SK-N-SH (cell line): ENCODE results near the gene TPRG1.

ENCODE experiments used
- CTCF ChIP-seq: fragments of 200-600 bp; sonication (generic); IDR thresholded peaks from 2 replicates; pipeline ENCODE4 v1.6.1; 2017; ENCODE audit warnings: antibody characterized with exemption, mild to moderate bottlenecking, moderate library complexity
- ELF1 ChIP-seq: IDR thresholded peaks from 2 replicates; pipeline ENCODE4 v1.4.0; 2012
- EP300 ChIP-seq, 2 experiments: IDR thresholded peaks; 2 replicates each; pipeline versions ENCODE4 v1.4.0 to v1.6.1; 2012; ENCODE audit warnings: borderline replicate concordance in 1 of 2, low read depth in 1 of 2, low read length in 1 of 2
- GABPA ChIP-seq: IDR thresholded peaks from 2 replicates; pipeline ENCODE4 v1.4.0; 2012; ENCODE audit warnings: low read depth, mild to moderate bottlenecking
- MAX ChIP-seq: IDR thresholded peaks from 2 replicates; pipeline ENCODE4 v1.4.0; 2012; ENCODE audit warnings: low read depth
- NFIC ChIP-seq: IDR thresholded peaks from 2 replicates; pipeline ENCODE4 v1.4.0; 2012; ENCODE audit warnings: borderline replicate concordance
- NRF1 ChIP-seq: IDR thresholded peaks from 2 replicates; pipeline ENCODE4 v1.6.1; 2012; ENCODE audit warnings: low read depth, mild to moderate bottlenecking, low read length
- POLR2AphosphoS5 ChIP-seq: IDR thresholded peaks from 2 replicates; pipeline ENCODE4 v1.6.1; 2012; ENCODE audit warnings: low read depth, low read length
- RAD21 ChIP-seq: IDR thresholded peaks from 2 replicates; pipeline ENCODE4 v1.6.1; 2012; ENCODE audit warnings: mild to moderate bottlenecking, low read length
- TEAD4 ChIP-seq: IDR thresholded peaks from 2 replicates; pipeline ENCODE4 v1.4.0; 2012; ENCODE audit warnings: mild to moderate bottlenecking, borderline replicate concordance; ENCODE audit not compliant: insufficient read depth
- YY1 ChIP-seq: IDR thresholded peaks from 2 replicates; pipeline ENCODE4 v1.4.0; 2012; ENCODE audit warnings: low read depth, mild to moderate bottlenecking
- TF ChIP-seq, protein P1 (sequence below): fragments of 150-350 bp; IDR thresholded peaks from 2 replicates; pipeline ENCODE4 v1.6.1; 2017; ENCODE audit warnings: antibody characterized with exemption, low read length, low read depth, borderline replicate concordance
- TF ChIP-seq, protein P2 (sequence below): IDR thresholded peaks from 2 replicates; pipeline ENCODE4 v1.4.0; 2012; ENCODE audit warnings: low read depth, borderline replicate concordance
- TF ChIP-seq, protein P3 (sequence below): IDR thresholded peaks from 2 replicates; pipeline ENCODE4 v1.6.1; 2012; ENCODE audit warnings: mild to moderate bottlenecking, low read depth, low read length, moderate library complexity

GRCh38 chr3:189292667-189293484 is 121.1 kb downstream of the TPRG1 start:
- TF ChIP-seq EP300 (IDR thresholded peaks at IDR 0.05; ENCODE audit: borderline replicate concordance in 1 of 2, low read depth in 1 of 2, low read length in 1 of 2): no peak
- TF ChIP-seq, protein P1, sequence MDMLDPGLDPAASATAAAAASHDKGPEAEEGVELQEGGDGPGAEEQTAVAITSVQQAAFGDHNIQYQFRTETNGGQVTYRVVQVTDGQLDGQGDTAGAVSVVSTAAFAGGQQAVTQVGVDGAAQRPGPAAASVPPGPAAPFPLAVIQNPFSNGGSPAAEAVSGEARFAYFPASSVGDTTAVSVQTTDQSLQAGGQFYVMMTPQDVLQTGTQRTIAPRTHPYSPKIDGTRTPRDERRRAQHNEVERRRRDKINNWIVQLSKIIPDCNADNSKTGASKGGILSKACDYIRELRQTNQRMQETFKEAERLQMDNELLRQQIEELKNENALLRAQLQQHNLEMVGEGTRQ: no peak
- TF ChIP-seq TEAD4: no peak
- TF ChIP-seq, protein P2, sequence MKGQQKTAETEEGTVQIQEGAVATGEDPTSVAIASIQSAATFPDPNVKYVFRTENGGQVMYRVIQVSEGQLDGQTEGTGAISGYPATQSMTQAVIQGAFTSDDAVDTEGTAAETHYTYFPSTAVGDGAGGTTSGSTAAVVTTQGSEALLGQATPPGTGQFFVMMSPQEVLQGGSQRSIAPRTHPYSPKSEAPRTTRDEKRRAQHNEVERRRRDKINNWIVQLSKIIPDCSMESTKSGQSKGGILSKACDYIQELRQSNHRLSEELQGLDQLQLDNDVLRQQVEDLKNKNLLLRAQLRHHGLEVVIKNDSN: no peak
- TF ChIP-seq CTCF: no peak
- no peak for TF ChIP-seq GABPA
- no peak for TF ChIP-seq NFIC
- no peak for TF ChIP-seq MAX
- no peak for TF ChIP-seq POLR2AphosphoS5
- TF ChIP-seq, protein P3, sequence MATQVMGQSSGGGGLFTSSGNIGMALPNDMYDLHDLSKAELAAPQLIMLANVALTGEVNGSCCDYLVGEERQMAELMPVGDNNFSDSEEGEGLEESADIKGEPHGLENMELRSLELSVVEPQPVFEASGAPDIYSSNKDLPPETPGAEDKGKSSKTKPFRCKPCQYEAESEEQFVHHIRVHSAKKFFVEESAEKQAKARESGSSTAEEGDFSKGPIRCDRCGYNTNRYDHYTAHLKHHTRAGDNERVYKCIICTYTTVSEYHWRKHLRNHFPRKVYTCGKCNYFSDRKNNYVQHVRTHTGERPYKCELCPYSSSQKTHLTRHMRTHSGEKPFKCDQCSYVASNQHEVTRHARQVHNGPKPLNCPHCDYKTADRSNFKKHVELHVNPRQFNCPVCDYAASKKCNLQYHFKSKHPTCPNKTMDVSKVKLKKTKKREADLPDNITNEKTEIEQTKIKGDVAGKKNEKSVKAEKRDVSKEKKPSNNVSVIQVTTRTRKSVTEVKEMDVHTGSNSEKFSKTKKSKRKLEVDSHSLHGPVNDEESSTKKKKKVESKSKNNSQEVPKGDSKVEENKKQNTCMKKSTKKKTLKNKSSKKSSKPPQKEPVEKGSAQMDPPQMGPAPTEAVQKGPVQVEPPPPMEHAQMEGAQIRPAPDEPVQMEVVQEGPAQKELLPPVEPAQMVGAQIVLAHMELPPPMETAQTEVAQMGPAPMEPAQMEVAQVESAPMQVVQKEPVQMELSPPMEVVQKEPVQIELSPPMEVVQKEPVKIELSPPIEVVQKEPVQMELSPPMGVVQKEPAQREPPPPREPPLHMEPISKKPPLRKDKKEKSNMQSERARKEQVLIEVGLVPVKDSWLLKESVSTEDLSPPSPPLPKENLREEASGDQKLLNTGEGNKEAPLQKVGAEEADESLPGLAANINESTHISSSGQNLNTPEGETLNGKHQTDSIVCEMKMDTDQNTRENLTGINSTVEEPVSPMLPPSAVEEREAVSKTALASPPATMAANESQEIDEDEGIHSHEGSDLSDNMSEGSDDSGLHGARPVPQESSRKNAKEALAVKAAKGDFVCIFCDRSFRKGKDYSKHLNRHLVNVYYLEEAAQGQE: no peak
- no peak for TF ChIP-seq NRF1
- no peak for TF ChIP-seq ELF1
- TF ChIP-seq YY1: no peak
- no peak for TF ChIP-seq RAD21
